CD4-positive, alpha-beta T cell treated with Interleukin-4 for 4 hours (primary cell): ENCODE results near the gene NEK7.
A peak's percentile ranks its signal among the peaks of the same experiment; 100 is the strongest.
"Not testable (repeated sequence)": the region's sequence is repeated elsewhere in the genome, so short reads cannot be mapped to it uniquely, and the experiment has no call there.

Source experiments
- DNase-seq: peaks from one replicate; pipeline ENCODE4 v3.0.0-alpha.2; 2020

NEK7 gene

DNA sequence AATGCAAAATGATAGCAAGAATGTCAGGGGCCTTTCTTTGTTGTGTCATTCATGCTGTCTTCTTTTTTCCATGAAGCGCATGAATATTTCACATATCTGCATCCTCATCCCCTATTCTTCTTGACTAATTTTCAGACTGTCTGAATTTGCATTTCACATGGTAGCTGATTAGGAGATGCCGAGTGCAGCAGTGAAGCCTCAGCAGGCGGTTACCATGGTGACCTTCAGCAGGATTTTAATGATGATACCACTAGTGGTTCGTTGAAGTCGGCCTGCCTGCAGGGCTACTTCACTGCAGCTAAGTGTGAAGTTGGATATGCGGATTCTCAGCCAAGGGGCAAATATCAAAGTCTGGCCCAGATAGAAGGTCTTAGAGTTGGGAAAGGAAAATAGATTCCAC lies 141.8 kb downstream of the NEK7 start:
- DNase-seq: no peak

DNA sequence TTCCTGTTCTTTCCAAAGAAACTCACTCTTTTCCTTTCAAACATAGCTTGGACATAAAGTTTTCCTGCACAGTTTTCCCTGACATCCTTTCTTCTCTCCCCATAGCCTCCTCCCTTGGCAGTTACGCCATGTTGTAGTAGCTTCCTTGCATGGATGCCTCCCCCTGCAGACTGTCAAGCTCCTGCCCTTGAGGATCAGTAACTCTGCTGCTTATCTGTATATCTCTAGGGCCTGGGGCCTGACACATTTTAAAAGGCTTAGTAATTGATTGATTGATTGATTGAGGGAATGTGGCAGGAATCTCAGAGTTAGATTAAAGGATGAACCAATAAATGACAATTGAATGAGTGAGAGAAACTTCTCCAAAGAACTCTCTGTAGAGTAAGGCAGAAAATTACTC lies 143.7 kb downstream of the NEK7 start:
- no peak for DNase-seq

DNA sequence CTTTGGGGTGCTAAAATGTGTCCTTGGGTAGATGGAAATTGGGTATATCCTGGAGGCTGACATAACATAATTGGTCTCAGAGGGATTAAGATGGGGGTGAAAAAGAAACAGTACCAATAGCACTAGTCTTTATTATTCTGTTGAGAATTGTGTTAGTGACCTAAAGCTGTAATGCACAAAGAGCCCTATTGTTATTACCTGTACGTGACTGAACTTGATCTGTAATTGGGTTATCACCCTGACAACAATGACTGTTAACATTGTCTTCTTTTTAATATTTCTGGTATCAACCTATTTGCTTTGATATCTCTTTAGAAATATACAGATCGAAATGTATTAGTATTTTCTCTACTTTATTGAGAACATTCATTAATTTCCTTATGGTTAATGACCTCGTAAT lies 147.6 kb downstream of the NEK7 start:
- no peak for DNase-seq

DNA sequence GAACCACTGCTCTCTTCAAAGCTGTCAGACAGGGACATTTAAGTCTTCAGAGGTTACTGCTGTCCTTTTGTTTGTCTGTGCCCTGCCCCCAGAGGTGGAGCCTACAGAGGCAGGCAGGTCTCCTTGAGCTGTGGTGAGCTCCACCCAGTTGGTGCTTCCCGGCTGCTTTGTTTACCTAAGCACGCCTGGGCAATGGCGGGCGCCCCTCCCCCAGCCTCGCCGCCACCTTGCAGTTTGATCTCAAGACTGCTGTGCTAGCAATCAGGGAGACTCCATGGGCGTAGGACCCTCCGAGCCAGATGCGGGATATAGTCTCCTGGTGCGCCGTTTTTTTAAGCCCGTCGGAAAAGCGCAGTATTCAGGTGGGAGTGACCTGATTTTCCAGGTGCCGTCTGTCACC lies 158.0 kb downstream of the NEK7 start:
- DNase-seq: not testable (repeated sequence)

GRCh38 chr1:198315331-198315730 lies 158.5 kb downstream of the NEK7 start:
- DNase-seq: not testable (repeated sequence)

DNA sequence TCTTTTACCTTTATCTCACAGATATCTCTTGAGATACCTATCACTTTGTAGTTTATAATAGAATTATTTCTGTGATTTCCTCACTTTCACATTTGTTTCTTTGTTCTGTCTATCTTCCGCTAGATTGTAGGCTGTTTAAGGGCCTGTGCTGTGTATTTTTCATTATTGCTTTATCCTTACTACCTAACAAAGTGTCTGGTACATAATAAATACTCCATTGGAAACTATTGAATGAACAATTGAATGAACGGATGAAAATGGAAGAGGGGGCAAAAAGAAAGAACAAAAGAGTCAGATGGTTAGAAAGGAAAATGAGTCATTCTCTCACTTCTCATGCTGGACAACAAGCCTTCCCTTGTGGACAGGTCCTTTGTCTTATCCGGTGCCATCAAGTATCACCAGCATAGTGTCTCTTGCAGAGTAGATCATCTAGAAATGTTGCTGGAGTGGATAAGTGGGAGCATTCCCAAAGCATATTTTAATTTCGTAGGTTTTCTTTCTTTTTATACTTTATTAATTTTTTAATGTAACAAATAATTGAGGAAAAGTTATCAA lies 159.8 kb downstream of the NEK7 start:
- DNase-seq: no peak

- DNase-seq: no peak
These were observed 161.3 kb downstream of the NEK7 start for GRCh38 chr1:198318085-198318484.

DNA sequence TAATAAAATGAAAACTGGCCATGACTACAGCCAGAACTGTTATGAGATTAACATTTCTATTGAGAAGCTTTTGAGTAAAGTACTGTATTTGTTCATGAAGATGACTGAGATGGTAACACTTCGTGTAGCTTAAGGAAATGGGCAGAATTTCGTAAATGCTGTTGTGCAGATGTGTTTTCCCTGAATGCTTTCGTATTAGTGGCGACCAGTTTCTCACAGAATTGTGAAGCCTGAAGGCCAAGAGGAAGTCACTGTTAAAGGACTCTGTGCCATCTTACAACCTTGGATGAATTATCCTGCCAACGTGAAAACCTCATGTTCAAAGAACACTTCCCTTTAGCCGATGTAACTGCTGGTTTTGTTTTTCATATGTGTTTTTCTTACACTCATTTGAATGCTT lies 164.0 kb downstream of the NEK7 start:
- DNase-seq: no peak

DNA sequence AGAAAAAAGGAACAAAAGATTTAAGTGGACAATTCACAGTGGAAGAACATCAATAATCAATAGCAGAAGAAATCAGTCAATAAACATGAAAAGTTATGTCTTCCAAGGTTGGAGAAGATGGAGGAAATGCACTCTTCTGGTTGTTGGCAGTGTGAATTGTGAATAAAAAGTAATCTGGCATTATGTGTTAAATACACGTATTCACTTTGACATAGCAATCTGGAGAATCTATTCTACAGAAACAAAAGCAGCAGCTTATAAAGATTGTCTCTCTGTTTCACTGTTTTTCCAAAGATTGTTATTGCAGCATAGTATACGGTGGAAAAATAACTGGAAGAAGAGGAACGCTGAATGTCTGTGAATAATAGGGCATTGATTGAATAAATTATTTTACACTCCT lies 169.4 kb downstream of the NEK7 start:
- DNase-seq: no peak

DNA sequence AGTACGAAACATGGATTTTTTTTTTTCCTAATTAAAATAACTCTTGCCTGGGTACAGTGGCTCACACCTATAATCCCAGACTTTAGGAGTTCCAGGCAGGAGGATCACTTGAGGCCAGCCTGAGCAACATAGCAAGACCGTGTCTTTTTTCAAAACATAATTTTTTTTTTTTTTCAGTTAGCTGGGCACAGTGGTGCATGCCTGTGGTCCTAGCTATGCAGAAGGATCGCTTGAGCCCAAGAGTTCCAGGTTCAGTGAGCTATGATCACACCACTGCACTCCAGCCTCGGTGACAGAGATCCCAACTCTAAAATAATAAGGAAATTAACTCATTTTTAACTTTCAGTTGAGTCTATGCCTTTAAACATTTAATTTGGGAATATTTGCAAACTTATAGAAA lies 170.1 kb downstream of the NEK7 start:
- DNase-seq: no peak

- DNase-seq: no peak
These were observed 171.7 kb downstream of the NEK7 start for GRCh38 chr1:198328458-198329032.

GRCh38 chr1:198330982-198331615 lies 174.3 kb downstream of the NEK7 start:
- DNase-seq: no peak

GRCh38 chr1:198333744-198334143 lies 176.9 kb downstream of the NEK7 start:
- DNase-seq: no peak

GRCh38 chr1:198335663-198336062 lies 178.9 kb downstream of the NEK7 start:
- DNase-seq: no peak

DNA sequence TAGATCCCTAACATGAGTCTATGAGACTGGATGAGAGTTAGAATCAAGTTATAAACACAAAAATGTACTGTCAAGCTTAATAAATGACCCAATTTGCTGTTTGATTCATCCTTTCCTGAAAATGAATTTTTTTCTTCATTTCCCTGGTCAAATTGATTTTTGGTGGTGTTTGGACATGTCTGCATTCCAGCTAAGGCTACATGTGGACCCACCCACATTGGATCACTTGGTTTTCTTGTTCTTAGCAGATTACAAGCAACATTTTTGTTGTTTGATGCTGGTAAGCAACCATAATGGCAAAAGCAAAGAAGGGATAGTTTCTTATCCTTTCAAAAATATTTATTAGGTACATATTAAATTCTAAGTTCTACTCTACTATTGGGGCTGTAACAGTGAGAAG lies 181.1 kb downstream of the NEK7 start:
- DNase-seq: no peak

GRCh38 chr1:198340139-198340538 lies 183.3 kb downstream of the NEK7 start:
- no peak for DNase-seq

- no peak for DNase-seq
These were observed 189.4 kb downstream of the NEK7 start for GRCh38 chr1:198346178-198346577.

DNA sequence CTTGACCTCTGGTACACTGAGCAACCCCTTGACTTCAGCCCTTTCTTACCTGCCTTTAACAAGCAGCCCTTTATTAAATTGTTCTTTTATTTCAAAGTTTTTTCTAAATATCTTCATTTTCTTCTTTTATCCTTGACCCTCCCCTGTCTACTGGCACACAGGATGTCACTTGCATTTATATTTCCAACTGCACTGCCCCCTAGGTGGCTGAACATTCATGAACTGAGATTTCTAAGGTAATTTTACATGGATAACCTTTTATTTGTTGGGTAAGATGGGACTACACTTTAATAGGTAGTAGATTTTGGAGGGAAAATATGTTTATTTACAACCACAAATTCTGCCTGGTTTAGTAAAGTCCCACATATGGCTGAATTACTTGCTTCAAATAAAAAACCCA lies 193.7 kb downstream of the NEK7 start:
- no peak for DNase-seq

GRCh38 chr1:198352975-198353695 lies 196.3 kb downstream of the NEK7 start:
- no peak for DNase-seq

- DNase-seq: no peak
These were observed 201.1 kb downstream of the NEK7 start for GRCh38 chr1:198357937-198358336.

- DNase-seq: peak; percentile 51
These were observed 202.3 kb downstream of the NEK7 start for GRCh38 chr1:198359024-198359653.

- no peak for DNase-seq
These were observed 203.5 kb downstream of the NEK7 start for GRCh38 chr1:198360208-198360729.

GRCh38 chr1:198361237-198361767 lies 204.5 kb downstream of the NEK7 start:
- DNase-seq: no peak
